Body of pancreas (tissue), 4 donors: ENCODE results near the gene UBL4A.

Experiments
- CTCF ChIP-seq, 7 experiments: fragments of 450-650 bp in 4 of 7; fragments of 200-600 bp in 3 of 7; sonication (generic) in 3 of 7; IDR thresholded peaks; one replicate each; pipeline ENCODE4 v1.5.1; 2016 to 2019; ENCODE audit warnings: antibody characterized with exemption in 7 of 7
- POLR2A ChIP-seq, 3 donors: fragments of 450-650 bp; IDR thresholded peaks; one replicate each; pipeline ENCODE4 v1.6.1; 2016; ENCODE audit warnings: antibody characterized with exemption in 3 of 3, mild to moderate bottlenecking in 2 of 3

DNA sequence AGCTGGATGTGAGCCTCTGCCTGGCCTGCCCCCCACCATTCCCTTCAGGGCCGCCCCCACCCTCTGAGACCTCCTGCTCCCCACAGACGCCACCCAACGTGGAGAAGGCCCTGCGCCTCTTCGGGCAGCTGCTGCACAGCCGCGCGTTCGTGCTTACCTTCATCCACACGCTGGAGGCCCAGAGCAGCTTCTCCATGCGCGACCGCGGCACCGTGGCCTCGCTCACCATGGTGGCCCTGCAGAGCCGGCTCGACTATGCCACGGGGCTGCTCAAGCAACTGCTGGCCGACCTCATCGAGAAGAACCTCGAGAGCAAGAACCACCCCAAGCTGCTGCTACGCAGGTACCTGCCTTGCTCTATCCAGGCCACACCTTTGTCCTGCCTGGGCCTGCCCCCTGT, 18.2 kb downstream of the UBL4A start:
- TF ChIP-seq CTCF (IDR thresholded peaks at IDR 0.05) (no peak), POLR2A (IDR thresholded peaks at IDR 0.05) (no peak)
